GM19099 (cell line): ENCODE data around the gene NTM.

Experiments
- POLR2A ChIP-seq: IDR thresholded peaks from 3 replicates; pipeline ENCODE4 v1.6.1; 2011; ENCODE audit warnings: low read depth; ENCODE audit not compliant: insufficient read length; ENCODE audit errors: extremely low read depth

Gene NTM

GRCh38 chr11:132106096-132106982, 735.9 kb downstream of the NTM start:
- no peak for TF ChIP-seq POLR2A

- no peak for TF ChIP-seq POLR2A
Observed at GRCh38 chr11:132111316-132111715, 740.9 kb downstream of the NTM start.

GRCh38 chr11:132111838-132112237, 741.4 kb downstream of the NTM start:
- TF ChIP-seq POLR2A: no peak

GRCh38 chr11:132112846-132113245, 742.4 kb downstream of the NTM start:
- TF ChIP-seq POLR2A: no peak

GRCh38 chr11:132114185-132114584, 743.8 kb downstream of the NTM start:
- no peak for TF ChIP-seq POLR2A

GRCh38 chr11:132114743-132115142, 744.3 kb downstream of the NTM start:
- TF ChIP-seq POLR2A: no peak

GRCh38 chr11:132115454-132115853, 745.0 kb downstream of the NTM start:
- no peak for TF ChIP-seq POLR2A

GRCh38 chr11:132116516-132116915, 746.1 kb downstream of the NTM start:
- no peak for TF ChIP-seq POLR2A

- no peak for TF ChIP-seq POLR2A
Observed at GRCh38 chr11:132118661-132119060, 748.2 kb downstream of the NTM start.

GRCh38 chr11:132119573-132119972, 749.2 kb downstream of the NTM start:
- TF ChIP-seq POLR2A: no peak

GRCh38 chr11:132122735-132123134, 752.3 kb downstream of the NTM start:
- TF ChIP-seq POLR2A: no peak

- no peak for TF ChIP-seq POLR2A
Observed at GRCh38 chr11:132123449-132123848, 753.0 kb downstream of the NTM start.

GRCh38 chr11:132123854-132124835, 753.7 kb downstream of the NTM start:
- TF ChIP-seq POLR2A: no peak

GRCh38 chr11:132125988-132126871, 755.8 kb downstream of the NTM start:
- no peak for TF ChIP-seq POLR2A
